Measurements from ENCODE around the gene MED25. TPM values are rescaled to one million over a fixed set of nuclear protein-coding genes. Genes with fewer than 3 reads are reported as not detected.

Gene MED25
- total and polyA plus RNA-seq, 2 donors (not counting 1 experiment from before 2014, with no cell fraction given), result 11.2 to 20.2 TPM

DNA sequence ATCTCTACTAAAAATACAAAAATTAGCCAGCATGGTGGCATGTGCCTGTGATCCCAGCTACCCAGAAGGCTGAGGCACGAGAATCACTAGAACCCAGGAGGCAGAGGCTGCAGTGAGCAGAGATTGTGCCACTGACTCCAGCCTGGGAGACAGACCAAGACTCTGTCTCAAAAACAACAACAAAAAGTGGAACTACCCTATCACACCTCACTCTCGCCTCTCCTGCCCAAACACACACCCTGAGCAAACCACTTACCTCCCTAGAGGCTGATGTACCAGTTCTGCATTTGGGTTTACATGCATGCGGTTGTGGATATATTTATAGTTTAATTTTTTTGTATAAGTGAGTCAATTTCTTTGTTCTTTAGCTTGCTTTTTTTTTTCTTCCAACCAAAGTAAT, 25.2 kb downstream of the MED25 start:
- Histone ChIP-seq H4K20me1 (ENCODE audit: control insufficient read depth, extremely low read depth, insufficient read depth, low read length) (no peaks in the 10 kb centered on the region), H3K27ac (ENCODE audit: insufficient read depth, low read length) (no peak overlapping the region), H3K4me2 (ENCODE audit: extremely low read depth, insufficient read depth, low read length) (no peak overlapping the region), H3K9me3 (ENCODE audit: control insufficient read depth, insufficient read depth, low read depth, low read length) (no peaks in the 10 kb centered on the region), H3K9ac (ENCODE audit: insufficient read depth, low read length) (no peak overlapping the region), H2AFZ (ENCODE audit: low read length) (no peak overlapping the region), H3K4me3 (replicated peaks in 1 of 4; ENCODE audit: control extremely low read depth in 1 of 4, insufficient read depth in 1 of 4, low read depth in 3 of 4, low read length in 4 of 4) (no peak overlapping the region), H3K4me1 (ENCODE audit: control insufficient read depth, extremely low read depth, insufficient read depth, low read length) (no peaks in the 10 kb centered on the region), H3K79me2 (ENCODE audit: control insufficient read depth, insufficient read depth, low read length) (no peaks in the 10 kb centered on the region), H3K27me3 (ENCODE audit: control insufficient read depth, insufficient read depth, low read length) (no peaks in the 10 kb centered on the region), H3K36me3 (ENCODE audit: control insufficient read depth, insufficient read depth, low read length) (peaks cover 2% of the 10 kb centered on the region)
- no peak for DNase-seq (ENCODE audit: low read depth in 2 of 2)
- no peak for TF ChIP-seq EZH2 (IDR thresholded peaks at IDR 0.05; ENCODE audit: low read length, missing control alignments)
- TF ChIP-seq, protein P1, sequence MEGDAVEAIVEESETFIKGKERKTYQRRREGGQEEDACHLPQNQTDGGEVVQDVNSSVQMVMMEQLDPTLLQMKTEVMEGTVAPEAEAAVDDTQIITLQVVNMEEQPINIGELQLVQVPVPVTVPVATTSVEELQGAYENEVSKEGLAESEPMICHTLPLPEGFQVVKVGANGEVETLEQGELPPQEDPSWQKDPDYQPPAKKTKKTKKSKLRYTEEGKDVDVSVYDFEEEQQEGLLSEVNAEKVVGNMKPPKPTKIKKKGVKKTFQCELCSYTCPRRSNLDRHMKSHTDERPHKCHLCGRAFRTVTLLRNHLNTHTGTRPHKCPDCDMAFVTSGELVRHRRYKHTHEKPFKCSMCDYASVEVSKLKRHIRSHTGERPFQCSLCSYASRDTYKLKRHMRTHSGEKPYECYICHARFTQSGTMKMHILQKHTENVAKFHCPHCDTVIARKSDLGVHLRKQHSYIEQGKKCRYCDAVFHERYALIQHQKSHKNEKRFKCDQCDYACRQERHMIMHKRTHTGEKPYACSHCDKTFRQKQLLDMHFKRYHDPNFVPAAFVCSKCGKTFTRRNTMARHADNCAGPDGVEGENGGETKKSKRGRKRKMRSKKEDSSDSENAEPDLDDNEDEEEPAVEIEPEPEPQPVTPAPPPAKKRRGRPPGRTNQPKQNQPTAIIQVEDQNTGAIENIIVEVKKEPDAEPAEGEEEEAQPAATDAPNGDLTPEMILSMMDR (conservative IDR thresholded peaks at IDR 0.05 in 1 of 2, IDR thresholded peaks at IDR 0.05 in 1 of 2; ENCODE audit: low read depth in 1 of 2, low read length in 2 of 2), result no peak

DNA sequence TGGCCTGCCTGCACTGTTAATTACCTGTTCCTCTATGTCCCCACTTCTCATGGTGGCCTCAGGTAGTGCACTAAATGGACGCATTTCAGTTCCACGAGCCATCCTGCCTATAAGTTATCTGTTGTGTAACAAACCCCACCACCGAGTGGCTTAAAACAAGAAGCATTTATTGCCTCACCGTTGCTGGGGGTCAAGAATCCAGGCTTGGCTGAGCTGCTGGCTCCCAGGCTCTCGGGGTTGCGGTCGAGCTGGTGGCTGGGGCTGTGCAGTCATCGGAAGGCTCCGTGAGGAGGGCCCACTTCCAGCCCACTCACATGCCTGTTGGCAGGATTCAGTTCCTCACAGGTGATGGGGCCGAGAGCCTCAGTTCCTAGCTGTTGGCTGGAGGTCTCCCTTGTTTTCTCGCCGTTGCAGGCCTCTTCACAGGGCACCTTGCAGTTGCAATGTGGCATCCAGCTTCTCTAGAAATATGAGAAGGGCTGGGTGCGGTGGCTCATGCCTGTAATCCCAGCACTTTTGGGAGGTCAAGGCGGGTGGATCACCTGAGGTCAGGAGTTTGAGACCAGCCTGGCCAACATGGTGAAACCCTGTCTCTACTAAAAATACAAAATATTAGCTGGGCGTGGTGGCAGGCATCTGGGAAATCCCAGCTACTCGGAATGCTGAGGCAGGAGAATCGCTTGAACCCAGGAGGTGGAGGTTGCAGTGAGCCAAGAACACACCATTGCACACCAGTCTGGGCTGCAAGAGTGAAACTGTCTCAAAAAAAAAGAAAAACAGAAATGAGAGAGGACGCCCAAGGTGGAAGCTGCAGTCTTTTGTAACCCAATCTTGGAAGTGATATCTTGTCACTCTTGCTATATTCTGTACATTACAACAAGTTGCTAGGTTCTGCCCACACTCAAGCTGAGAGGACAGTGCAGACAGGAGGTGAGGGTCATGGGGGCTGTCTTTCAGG, 26.3 kb downstream of the MED25 start:
- no peaks in the 10 kb centered on the region for H3K27me3 ChIP-seq (ENCODE audit: control insufficient read depth, insufficient read depth, low read length)
- TF ChIP-seq EZH2 (IDR thresholded peaks at IDR 0.05; ENCODE audit: low read length, missing control alignments), result no peak
- TF ChIP-seq, protein P1 (conservative IDR thresholded peaks at IDR 0.05 in 1 of 2, IDR thresholded peaks at IDR 0.05 in 1 of 2; ENCODE audit: low read depth in 1 of 2, low read length in 2 of 2), result no peak
- H3K9ac ChIP-seq (ENCODE audit: insufficient read depth, low read length), result no peak overlapping the region
- no peak overlapping the region for H3K4me3 ChIP-seq (replicated peaks in 1 of 4; ENCODE audit: control extremely low read depth in 1 of 4, insufficient read depth in 1 of 4, low read depth in 3 of 4, low read length in 4 of 4)
- no peaks in the 10 kb centered on the region for H3K79me2 ChIP-seq (ENCODE audit: control insufficient read depth, insufficient read depth, low read length)
- no peak for DNase-seq (ENCODE audit: low read depth in 2 of 2)
- no peaks in the 10 kb centered on the region for H3K36me3 ChIP-seq (ENCODE audit: control insufficient read depth, insufficient read depth, low read length)
- no peaks in the 10 kb centered on the region for H3K9me3 ChIP-seq (ENCODE audit: control insufficient read depth, insufficient read depth, low read depth, low read length)
- no peak overlapping the region for H2AFZ ChIP-seq (ENCODE audit: low read length)
- no peaks in the 10 kb centered on the region for H4K20me1 ChIP-seq (ENCODE audit: control insufficient read depth, extremely low read depth, insufficient read depth, low read length)
- no peak overlapping the region for H3K4me2 ChIP-seq (ENCODE audit: extremely low read depth, insufficient read depth, low read length)
- no peak overlapping the region for H3K27ac ChIP-seq (ENCODE audit: insufficient read depth, low read length)
- no peaks in the 10 kb centered on the region for H3K4me1 ChIP-seq (ENCODE audit: control insufficient read depth, extremely low read depth, insufficient read depth, low read length)

DNA sequence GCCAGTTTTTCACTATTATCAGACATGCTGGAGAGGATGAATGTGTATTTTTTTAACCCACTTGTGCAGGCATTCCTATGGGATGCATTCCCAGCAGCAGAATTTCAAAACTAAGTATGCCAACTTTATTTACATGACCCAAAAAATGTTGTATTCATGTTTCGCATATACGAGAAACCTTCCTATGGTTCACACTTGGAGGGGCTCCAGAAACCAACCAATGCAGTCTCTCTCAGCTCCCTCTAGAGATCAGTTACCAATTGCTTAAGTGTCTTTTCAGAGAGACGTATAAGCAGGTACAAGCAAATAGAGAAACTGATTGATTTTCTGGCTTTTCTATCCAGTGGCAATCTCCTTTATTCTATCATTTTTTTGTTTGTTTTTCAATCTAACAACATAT, 27.3 kb downstream of the MED25 start:
- DNase-seq (ENCODE audit: low read depth in 2 of 2), result peak in 1 of 2 donors; percentile 43
- H3K4me2 ChIP-seq (ENCODE audit: extremely low read depth, insufficient read depth, low read length), result no peak overlapping the region

More for the DNA sequence above, 27.3 kb downstream of the MED25 start:
- no peaks in the 10 kb centered on the region for H3K36me3 ChIP-seq (ENCODE audit: control insufficient read depth, insufficient read depth, low read length)
- no peaks in the 10 kb centered on the region for H3K79me2 ChIP-seq (ENCODE audit: control insufficient read depth, insufficient read depth, low read length)
- peaks cover 3% of the 10 kb centered on the region for H3K4me1 ChIP-seq (ENCODE audit: control insufficient read depth, extremely low read depth, insufficient read depth, low read length)
- H3K27ac ChIP-seq (ENCODE audit: insufficient read depth, low read length), result no peak overlapping the region
- no peak overlapping the region for H3K4me3 ChIP-seq (replicated peaks in 1 of 4; ENCODE audit: control extremely low read depth in 1 of 4, insufficient read depth in 1 of 4, low read depth in 3 of 4, low read length in 4 of 4)
- no peak overlapping the region for H3K9ac ChIP-seq (ENCODE audit: insufficient read depth, low read length)
- no peak overlapping the region for H2AFZ ChIP-seq (ENCODE audit: low read length)
- no peaks in the 10 kb centered on the region for H3K27me3 ChIP-seq (ENCODE audit: control insufficient read depth, insufficient read depth, low read length)
- TF ChIP-seq, protein P1 (conservative IDR thresholded peaks at IDR 0.05 in 1 of 2, IDR thresholded peaks at IDR 0.05 in 1 of 2; ENCODE audit: low read depth in 1 of 2, low read length in 2 of 2), result peak in 1 of 2 donors; percentile 19
- no peak for TF ChIP-seq EZH2 (IDR thresholded peaks at IDR 0.05; ENCODE audit: low read length, missing control alignments)
- no peaks in the 10 kb centered on the region for H4K20me1 ChIP-seq (ENCODE audit: control insufficient read depth, extremely low read depth, insufficient read depth, low read length)
- H3K9me3 ChIP-seq (ENCODE audit: control insufficient read depth, insufficient read depth, low read depth, low read length), result no peaks in the 10 kb centered on the region

Data from fibroblast of lung (primary cell).